Osteocyte (in vitro differentiated cells): Measurements from ENCODE around the gene ZNF532. TPM values are rescaled to one million over a fixed set of nuclear protein-coding genes. Genes with fewer than 3 reads are reported as not detected.

Source experiments
- DNase-seq: peaks from one replicate; pipeline ENCODE4 v3.0.0; 2021; ENCODE audit warnings: mixed read lengths; ENCODE audit not compliant: unreplicated experiment; ENCODE audit errors: extremely low spot score
- H3K27ac Mint-ChIP-seq: one replicate; pipeline ENCODE4 v1.8.0; 2021; ENCODE audit warnings: mild to moderate bottlenecking, mixed read lengths; ENCODE audit not compliant: unreplicated experiment
- H3K27me3 Mint-ChIP-seq: one replicate; pipeline ENCODE4 v1.8.0; 2021; ENCODE audit warnings: mixed read lengths; ENCODE audit not compliant: unreplicated experiment
- H3K36me3 Mint-ChIP-seq: one replicate; pipeline ENCODE4 v1.8.0; 2021; ENCODE audit warnings: mixed read lengths; ENCODE audit not compliant: unreplicated experiment
- H3K4me1 Mint-ChIP-seq: one replicate; pipeline ENCODE4 v1.8.0; 2021; ENCODE audit warnings: mixed read lengths; ENCODE audit not compliant: unreplicated experiment
- H3K4me3 Mint-ChIP-seq: one replicate; pipeline ENCODE4 v1.8.0; 2021; ENCODE audit warnings: mild to moderate bottlenecking, moderate library complexity, mixed read lengths; ENCODE audit not compliant: unreplicated experiment
- H3K9me3 Mint-ChIP-seq: one replicate; pipeline ENCODE4 v1.8.0; 2021; ENCODE audit warnings: mixed read lengths; ENCODE audit not compliant: unreplicated experiment
- CTCF ChIP-seq: fragments of 200-600 bp; sonication (generic); IDR thresholded peaks from 2 replicates; pipeline ENCODE4 v1.5.0; 2021; ENCODE audit warnings: antibody characterized with exemption, mild to moderate bottlenecking, moderate library complexity
- total RNA-seq: library from RNA; stranded (reverse); gene quantifications from 2 replicates; pipeline ENCODE4 v1.2.1, GENCODE V29; 2021

ZNF532 gene
- total RNA-seq, 1 donor from 2014 or later: 92.7 TPM

DNA sequence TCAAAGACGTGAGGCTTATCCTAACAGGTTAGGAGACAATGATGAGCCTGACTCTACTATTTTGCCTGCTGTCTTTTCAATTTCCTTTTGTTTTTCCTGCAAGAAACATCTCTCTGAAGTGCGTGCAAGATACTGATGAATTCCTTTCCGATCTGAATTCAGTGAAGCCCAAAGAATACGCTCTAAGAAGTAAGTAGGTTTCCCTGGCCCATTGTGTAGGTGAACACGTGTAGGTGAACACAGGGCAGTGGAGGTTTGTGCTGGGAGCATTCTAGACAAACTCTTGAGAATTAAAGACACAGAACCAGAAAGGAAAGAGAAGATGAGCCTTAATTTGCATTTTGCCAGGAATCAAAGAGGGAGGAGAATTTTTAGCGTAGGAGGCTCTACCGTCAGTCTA is 132.0 kb downstream of the ZNF532 start:
- Mint-ChIP-seq H3K4me3 (no peak overlapping the region), H3K27me3 (no peaks in the 10 kb centered on the region), H3K9me3 (no peaks in the 10 kb centered on the region), H3K27ac (peak overlapping the region; percentile 88), H3K36me3 (no peaks in the 10 kb centered on the region), H3K4me1 (peaks cover 72% of the 10 kb centered on the region)
- no peak for TF ChIP-seq CTCF
- DNase-seq: no peak

GRCh38 chr18:58997811-58998337 is 133.2 kb downstream of the ZNF532 start:
- peak overlapping the region; percentile 33 for H3K4me3 Mint-ChIP-seq
- peaks cover 66% of the 10 kb centered on the region for H3K4me1 Mint-ChIP-seq
- H3K27ac Mint-ChIP-seq: peak overlapping the region; percentile 88
- no peaks in the 10 kb centered on the region for H3K36me3 Mint-ChIP-seq
- no peaks in the 10 kb centered on the region for H3K27me3 Mint-ChIP-seq
- no peak for TF ChIP-seq CTCF
- DNase-seq: no peak
- no peaks in the 10 kb centered on the region for H3K9me3 Mint-ChIP-seq

DNA sequence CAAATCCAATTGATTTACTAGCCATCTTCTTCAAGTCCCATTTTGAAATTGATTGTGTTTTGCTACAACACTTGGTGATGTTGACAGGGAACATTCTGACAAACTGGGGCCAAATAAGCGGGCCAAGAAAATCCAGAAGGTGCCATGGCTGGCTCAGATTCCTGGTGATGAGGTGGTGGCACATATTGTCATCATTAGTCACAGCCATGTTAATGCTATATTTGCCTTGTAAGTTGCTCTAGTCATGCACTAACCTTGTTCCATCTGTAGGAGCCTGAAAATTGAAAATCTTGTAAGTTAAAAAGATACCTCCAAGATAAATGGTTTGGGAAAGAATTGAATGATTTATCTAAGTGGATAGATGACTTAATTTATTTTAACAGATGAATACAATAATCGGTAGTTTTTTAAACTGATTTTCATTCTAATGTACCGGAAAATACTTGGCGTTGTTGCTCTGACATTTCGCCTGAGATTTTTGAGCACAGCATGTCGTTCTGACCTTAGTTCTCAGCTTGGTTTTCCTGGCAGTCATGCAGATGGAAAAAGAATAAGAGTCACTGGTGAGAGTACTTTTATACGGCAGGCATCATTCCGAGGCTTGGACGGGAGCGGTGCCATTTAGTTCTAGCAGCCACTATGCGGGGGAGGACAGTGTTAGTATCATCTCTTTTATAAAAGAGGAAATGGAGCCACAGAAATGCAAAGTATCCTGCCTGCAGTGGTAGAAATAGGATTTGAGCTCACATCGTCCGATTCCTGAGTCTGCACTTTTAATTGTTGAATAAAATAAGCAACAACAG is 133.9 kb downstream of the ZNF532 start:
- TF ChIP-seq CTCF: peak; percentile 12
- Mint-ChIP-seq H3K27ac (peak overlapping the region; percentile 88), H3K9me3 (no peaks in the 10 kb centered on the region), H3K4me1 (peaks cover 60% of the 10 kb centered on the region), H3K27me3 (no peaks in the 10 kb centered on the region), H3K36me3 (no peaks in the 10 kb centered on the region), H3K4me3 (peak overlapping the region; percentile 18)
- no peak for DNase-seq

DNA sequence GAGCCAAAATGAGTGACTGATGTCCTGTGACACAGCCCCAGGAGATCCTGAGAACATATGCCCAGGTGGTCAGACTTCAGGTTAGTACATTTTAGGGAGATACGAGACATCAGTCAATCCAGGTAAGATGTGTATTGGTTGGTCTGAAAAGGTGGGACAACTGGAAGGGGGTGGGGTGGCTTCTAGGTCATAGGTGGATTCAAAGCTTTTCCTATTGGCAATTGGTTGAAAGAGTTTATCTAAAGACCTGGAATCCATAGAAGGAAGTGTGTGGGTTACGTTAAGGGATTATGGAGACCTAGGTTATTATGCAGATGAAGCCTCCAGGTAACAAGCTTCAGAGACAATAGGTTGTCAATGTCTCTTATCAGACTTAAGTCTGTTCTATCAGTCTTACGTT is 136.5 kb downstream of the ZNF532 start:
- Mint-ChIP-seq H3K9me3 (no peaks in the 10 kb centered on the region), H3K4me3 (no peak overlapping the region), H3K27ac (peak overlapping the region; percentile 31), H3K27me3 (no peaks in the 10 kb centered on the region), H3K4me1 (peaks cover 59% of the 10 kb centered on the region), H3K36me3 (no peaks in the 10 kb centered on the region)
- no peak for TF ChIP-seq CTCF
- no peak for DNase-seq

DNA sequence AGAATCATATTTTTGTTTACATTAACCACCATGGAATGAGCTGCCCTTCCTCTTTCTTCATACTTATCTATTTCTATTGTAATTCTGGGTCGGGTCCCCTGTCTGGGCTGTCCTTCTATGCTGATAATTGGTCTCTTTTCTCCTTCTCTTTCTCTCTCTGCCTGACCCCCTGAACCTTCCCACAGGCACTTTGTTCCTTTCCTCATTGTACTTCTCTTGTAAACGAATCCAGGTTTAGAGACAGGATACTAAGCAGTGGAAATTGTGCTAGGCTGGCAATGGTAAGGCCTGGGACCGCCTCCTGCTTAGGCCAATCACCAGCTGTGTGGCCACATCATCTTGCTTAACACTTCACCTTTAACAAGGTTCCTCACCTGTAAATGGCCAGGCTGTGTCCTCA is 137.0 kb downstream of the ZNF532 start:
- TF ChIP-seq CTCF: no peak
- Mint-ChIP-seq H3K27me3 (no peaks in the 10 kb centered on the region), H3K4me1 (peaks cover 55% of the 10 kb centered on the region), H3K9me3 (no peaks in the 10 kb centered on the region), H3K4me3 (no peak overlapping the region), H3K27ac (peak overlapping the region; percentile 37), H3K36me3 (no peaks in the 10 kb centered on the region)
- DNase-seq: no peak
